WTC11 (cell line): ENCODE data around the gene LTBP2.

Experiments used
- ELF4 ChIP-seq: sonication (generic); formaldehyde crosslinking; IDR thresholded peaks from 2 replicates; pipeline ENCODE4 v1.8.1; 2022; ENCODE audit warnings: low read depth, mild to moderate bottlenecking, moderate library complexity, missing genetic modification reagents
- ETV6 ChIP-seq: sonication (generic); formaldehyde crosslinking; IDR thresholded peaks from 2 replicates; pipeline ENCODE4 v1.8.1; 2022; ENCODE audit warnings: mild to moderate bottlenecking, missing genetic modification reagents
- NR1H2 ChIP-seq: sonication (generic); formaldehyde crosslinking; IDR thresholded peaks from 2 replicates; pipeline ENCODE4 v1.9.0; 2021; ENCODE audit warnings: mild to moderate bottlenecking, moderate library complexity, missing genetic modification reagents
- SMAD4 ChIP-seq: sonication (generic); formaldehyde crosslinking; IDR thresholded peaks from 2 replicates; pipeline ENCODE4 v1.8.0; 2022; ENCODE audit warnings: mild to moderate bottlenecking, missing genetic modification reagents
- SOX15 ChIP-seq: fragments of 250-450 bp; sonication (Bioruptor Pico); IDR thresholded peaks from 2 replicates; pipeline ENCODE4 v1.9.0; 2021; ENCODE audit warnings: mild to moderate bottlenecking
- TEAD4 ChIP-seq: sonication (generic); formaldehyde crosslinking; IDR thresholded peaks from 2 replicates; pipeline ENCODE4 v1.8.0; 2022; ENCODE audit warnings: mild to moderate bottlenecking, missing genetic modification reagents
- ZNF263 ChIP-seq: sonication (generic); formaldehyde crosslinking; IDR thresholded peaks from 2 replicates; pipeline ENCODE4 v1.8.1; 2022; ENCODE audit warnings: low read depth, mild to moderate bottlenecking, moderate library complexity, missing genetic modification reagents
- TF ChIP-seq, protein P1 (sequence below): sonication (generic); formaldehyde crosslinking; IDR thresholded peaks from 2 replicates; pipeline ENCODE4 v1.8.0; 2022; ENCODE audit warnings: mild to moderate bottlenecking, missing genetic modification reagents
- TF ChIP-seq, protein P2 (sequence below): fragments of 200-600 bp; IDR thresholded peaks from 2 replicates; pipeline ENCODE4 v1.8.0; 2022; ENCODE audit warnings: antibody characterized with exemption
- TF ChIP-seq, protein P3 (sequence below): sonication (generic); formaldehyde crosslinking; IDR thresholded peaks from 2 replicates; pipeline ENCODE4 v1.8.0; 2022; ENCODE audit warnings: mild to moderate bottlenecking, missing genetic modification reagents
- TF ChIP-seq, protein P4 (sequence below): fragments of 250-450 bp; sonication (Bioruptor Pico); conservative IDR thresholded peaks from 2 replicates; pipeline ENCODE4 v1.9.0; 2021; ENCODE audit warnings: mild to moderate bottlenecking
- TF ChIP-seq, protein P5 (sequence below): sonication (generic); formaldehyde crosslinking; IDR thresholded peaks from 2 replicates; pipeline ENCODE4 v1.8.1; 2023; ENCODE audit warnings: mild to moderate bottlenecking, missing genetic modification reagents, moderate library complexity

DNA sequence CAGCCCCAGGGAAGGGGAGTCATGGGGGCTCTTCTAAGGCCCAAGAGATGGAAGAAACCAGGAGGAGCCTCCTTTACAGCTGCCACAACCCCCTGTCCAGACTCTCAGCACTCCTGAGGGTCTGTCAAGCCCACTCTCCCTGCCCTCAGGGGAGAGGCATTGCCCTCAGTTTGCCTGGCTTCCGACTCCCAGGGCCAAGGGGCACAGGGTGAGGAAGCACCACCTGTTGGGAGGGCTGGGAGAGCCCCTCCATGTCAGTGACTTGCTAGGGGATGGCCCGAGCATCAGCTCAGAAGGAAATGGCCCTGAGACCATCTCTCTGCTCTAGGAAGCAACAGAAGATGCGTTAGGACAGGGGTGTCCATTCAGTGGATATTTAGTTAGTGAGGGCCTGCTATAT, 36.1 kb downstream of the LTBP2 start:
- TF ChIP-seq SMAD4 (CRISPR knock-in tag) (no peak), NR1H2 (CRISPR knock-in tag) (no peak), SOX15 (CRISPR knock-in tag) (no peak), ZNF263 (CRISPR knock-in tag) (no peak), ELF4 (CRISPR knock-in tag) (no peak), TEAD4 (CRISPR knock-in tag) (no peak), ETV6 (no peak)
- TF ChIP-seq, protein P1, sequence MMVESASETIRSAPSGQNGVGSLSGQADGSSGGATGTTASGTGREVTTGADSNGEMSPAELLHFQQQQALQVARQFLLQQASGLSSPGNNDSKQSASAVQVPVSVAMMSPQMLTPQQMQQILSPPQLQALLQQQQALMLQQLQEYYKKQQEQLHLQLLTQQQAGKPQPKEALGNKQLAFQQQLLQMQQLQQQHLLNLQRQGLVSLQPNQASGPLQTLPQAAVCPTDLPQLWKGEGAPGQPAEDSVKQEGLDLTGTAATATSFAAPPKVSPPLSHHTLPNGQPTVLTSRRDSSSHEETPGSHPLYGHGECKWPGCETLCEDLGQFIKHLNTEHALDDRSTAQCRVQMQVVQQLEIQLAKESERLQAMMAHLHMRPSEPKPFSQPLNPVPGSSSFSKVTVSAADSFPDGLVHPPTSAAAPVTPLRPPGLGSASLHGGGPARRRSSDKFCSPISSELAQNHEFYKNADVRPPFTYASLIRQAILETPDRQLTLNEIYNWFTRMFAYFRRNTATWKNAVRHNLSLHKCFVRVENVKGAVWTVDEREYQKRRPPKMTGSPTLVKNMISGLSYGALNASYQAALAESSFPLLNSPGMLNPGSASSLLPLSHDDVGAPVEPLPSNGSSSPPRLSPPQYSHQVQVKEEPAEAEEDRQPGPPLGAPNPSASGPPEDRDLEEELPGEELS = no peak
- TF ChIP-seq, protein P2, sequence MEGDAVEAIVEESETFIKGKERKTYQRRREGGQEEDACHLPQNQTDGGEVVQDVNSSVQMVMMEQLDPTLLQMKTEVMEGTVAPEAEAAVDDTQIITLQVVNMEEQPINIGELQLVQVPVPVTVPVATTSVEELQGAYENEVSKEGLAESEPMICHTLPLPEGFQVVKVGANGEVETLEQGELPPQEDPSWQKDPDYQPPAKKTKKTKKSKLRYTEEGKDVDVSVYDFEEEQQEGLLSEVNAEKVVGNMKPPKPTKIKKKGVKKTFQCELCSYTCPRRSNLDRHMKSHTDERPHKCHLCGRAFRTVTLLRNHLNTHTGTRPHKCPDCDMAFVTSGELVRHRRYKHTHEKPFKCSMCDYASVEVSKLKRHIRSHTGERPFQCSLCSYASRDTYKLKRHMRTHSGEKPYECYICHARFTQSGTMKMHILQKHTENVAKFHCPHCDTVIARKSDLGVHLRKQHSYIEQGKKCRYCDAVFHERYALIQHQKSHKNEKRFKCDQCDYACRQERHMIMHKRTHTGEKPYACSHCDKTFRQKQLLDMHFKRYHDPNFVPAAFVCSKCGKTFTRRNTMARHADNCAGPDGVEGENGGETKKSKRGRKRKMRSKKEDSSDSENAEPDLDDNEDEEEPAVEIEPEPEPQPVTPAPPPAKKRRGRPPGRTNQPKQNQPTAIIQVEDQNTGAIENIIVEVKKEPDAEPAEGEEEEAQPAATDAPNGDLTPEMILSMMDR = no peak
- TF ChIP-seq, protein P3, sequence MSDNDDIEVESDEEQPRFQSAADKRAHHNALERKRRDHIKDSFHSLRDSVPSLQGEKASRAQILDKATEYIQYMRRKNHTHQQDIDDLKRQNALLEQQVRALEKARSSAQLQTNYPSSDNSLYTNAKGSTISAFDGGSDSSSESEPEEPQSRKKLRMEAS (CRISPR knock-in tag) = no peak
- TF ChIP-seq, protein P4, sequence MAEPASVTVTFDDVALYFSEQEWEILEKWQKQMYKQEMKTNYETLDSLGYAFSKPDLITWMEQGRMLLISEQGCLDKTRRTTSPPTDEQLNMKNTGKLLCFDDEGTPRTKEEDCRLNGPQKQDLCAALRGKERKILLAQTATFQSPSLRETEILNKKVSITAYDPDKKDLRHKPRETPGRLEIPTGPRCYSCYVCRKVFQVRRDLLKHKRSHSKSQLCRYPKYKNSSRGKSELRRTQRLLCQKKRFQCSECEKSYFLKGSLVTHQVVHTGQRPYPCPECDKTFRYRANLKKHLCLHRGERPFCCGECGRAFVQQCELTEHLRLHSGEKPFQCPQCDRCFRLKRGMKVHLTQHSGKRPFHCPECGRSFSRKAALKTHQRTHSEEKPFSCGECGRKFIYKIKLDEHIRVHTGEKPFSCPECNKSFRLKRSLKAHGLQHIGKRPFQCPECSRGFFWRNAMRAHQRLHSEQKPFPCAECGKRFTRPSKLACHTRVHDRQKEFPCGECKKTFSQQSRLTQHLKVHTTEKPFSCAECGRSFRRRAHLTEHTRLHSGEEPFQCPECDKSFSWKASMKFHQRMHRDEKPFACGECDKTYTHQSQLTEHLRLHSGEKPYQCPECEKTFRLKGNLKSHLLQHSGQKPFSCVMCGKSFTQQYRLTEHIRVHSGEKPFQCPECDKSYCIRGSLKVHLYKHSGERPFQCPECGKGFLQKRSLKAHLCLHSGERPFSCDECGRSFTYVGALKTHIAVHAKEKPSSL (CRISPR knock-in tag) = no peak
- TF ChIP-seq, protein P5, sequence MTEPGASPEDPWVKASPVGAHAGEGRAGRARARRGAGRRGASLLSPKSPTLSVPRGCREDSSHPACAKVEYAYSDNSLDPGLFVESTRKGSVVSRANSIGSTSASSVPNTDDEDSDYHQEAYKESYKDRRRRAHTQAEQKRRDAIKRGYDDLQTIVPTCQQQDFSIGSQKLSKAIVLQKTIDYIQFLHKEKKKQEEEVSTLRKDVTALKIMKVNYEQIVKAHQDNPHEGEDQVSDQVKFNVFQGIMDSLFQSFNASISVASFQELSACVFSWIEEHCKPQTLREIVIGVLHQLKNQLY (CRISPR knock-in tag) = no peak
